ENCODE data around the gene DONSON.

GRCh38 chr21:33584455-33584854 lies 4.0 kb downstream of the DONSON start:
- TF ChIP-seq CTCF (IDR thresholded peaks at IDR 0.05; ENCODE audit: low read depth, low read length) (no peak), EZH2phosphoT487 (IDR thresholded peaks at IDR 0.05; ENCODE audit: low read depth) (no peak)

Data from OCI-LY3 (cell line).